ENCODE measurements around the gene SMDT1. TPM values are rescaled to one million over a fixed set of nuclear protein-coding genes. Genes with fewer than 3 reads are reported as not detected.
"Not testable (repeated sequence)": the region's sequence is repeated elsewhere in the genome, so short reads cannot be mapped to it uniquely, and the experiment has no call there.

SMDT1 gene
- total and polyA plus RNA-seq, 2 experiments from 2014 or later = 10.3 to 237 TPM

- H3K4me3 ChIP-seq = no peak overlapping the region
- no peak for DNase-seq (ENCODE audit: low read depth in 1 of 2, low spot score in 1 of 2)
- H3K9me3 ChIP-seq (ENCODE audit: low read depth) = no peaks in the 10 kb centered on the region
- no peaks in the 10 kb centered on the region for H3K36me3 ChIP-seq
- no peak for TF ChIP-seq CTCF (IDR thresholded peaks at IDR 0.05; ENCODE audit: low read depth, low read length)
- no peaks in the 10 kb centered on the region for H3K27me3 ChIP-seq
- no peak overlapping the region for H3K27ac ChIP-seq
- no peaks in the 10 kb centered on the region for H3K4me1 ChIP-seq (ENCODE audit: low read depth)
These were observed 48.1 kb downstream of the SMDT1 start for GRCh38 chr22:42127606-42128005.

- H3K4me3 ChIP-seq; H3K4me1 ChIP-seq (ENCODE audit: low read depth); H3K27ac ChIP-seq; DNase-seq (ENCODE audit: low read depth in 1 of 2, low spot score in 1 of 2); H3K36me3 ChIP-seq; H3K27me3 ChIP-seq; H3K9me3 ChIP-seq (ENCODE audit: low read depth): not testable (repeated sequence)
These were observed 48.5 kb downstream of the SMDT1 start for GRCh38 chr22:42128007-42128406.

- not testable (repeated sequence) for H3K36me3 ChIP-seq; H3K4me1 ChIP-seq (ENCODE audit: low read depth); DNase-seq (ENCODE audit: low read depth in 1 of 2, low spot score in 1 of 2); H3K27me3 ChIP-seq; H3K27ac ChIP-seq; H3K9me3 ChIP-seq (ENCODE audit: low read depth); H3K4me3 ChIP-seq
These were observed 49.5 kb downstream of the SMDT1 start for GRCh38 chr22:42128776-42129694.

GRCh38 chr22:42130182-42130581, 50.7 kb downstream of the SMDT1 start:
- not testable (repeated sequence) for H3K4me1 ChIP-seq (ENCODE audit: low read depth); H3K4me3 ChIP-seq; H3K36me3 ChIP-seq; H3K9me3 ChIP-seq (ENCODE audit: low read depth); DNase-seq (ENCODE audit: low read depth in 1 of 2, low spot score in 1 of 2); H3K27me3 ChIP-seq; H3K27ac ChIP-seq

- not testable (repeated sequence) for H3K27me3 ChIP-seq; H3K36me3 ChIP-seq; H3K4me1 ChIP-seq (ENCODE audit: low read depth); DNase-seq (ENCODE audit: low read depth in 1 of 2, low spot score in 1 of 2); H3K27ac ChIP-seq; H3K9me3 ChIP-seq (ENCODE audit: low read depth); H3K4me3 ChIP-seq
These were observed 51.3 kb downstream of the SMDT1 start, which contains the start of gene CYP2D6 for GRCh38 chr22:42130639-42131431. Gene CYP2D6 (minus strand): TSS chr22:42130810. CDS start chr22:42130791, 19 bp downstream.

GRCh38 chr22:42131562-42131961, 52.1 kb downstream of the SMDT1 start:
- TF ChIP-seq CTCF (IDR thresholded peaks at IDR 0.05; ENCODE audit: low read depth, low read length) = no peak
- DNase-seq (ENCODE audit: low read depth in 1 of 2, low spot score in 1 of 2) = no peak
- no peaks in the 10 kb centered on the region for H3K4me1 ChIP-seq (ENCODE audit: low read depth)

GRCh38 chr22:42132457-42132856, 53.0 kb downstream of the SMDT1 start:
- no peaks in the 10 kb centered on the region for H3K4me1 ChIP-seq (ENCODE audit: low read depth)
- no peak for TF ChIP-seq CTCF (IDR thresholded peaks at IDR 0.05; ENCODE audit: low read depth, low read length)
- no peaks in the 10 kb centered on the region for H3K36me3 ChIP-seq
- no peak overlapping the region for H3K27ac ChIP-seq
- no peaks in the 10 kb centered on the region for H3K27me3 ChIP-seq
- H3K4me3 ChIP-seq = no peak overlapping the region
- DNase-seq (ENCODE audit: low read depth in 1 of 2, low spot score in 1 of 2) = no peak
- H3K9me3 ChIP-seq (ENCODE audit: low read depth) = no peaks in the 10 kb centered on the region

More at GRCh38 chr22:42131562-42131961, 52.1 kb downstream of the SMDT1 start:
- H3K4me3 ChIP-seq = no peak overlapping the region
- H3K36me3 ChIP-seq = no peaks in the 10 kb centered on the region
- no peaks in the 10 kb centered on the region for H3K9me3 ChIP-seq (ENCODE audit: low read depth)
- H3K27me3 ChIP-seq = no peaks in the 10 kb centered on the region
- no peak overlapping the region for H3K27ac ChIP-seq

Other genes with a start within 250 kb of the SMDT1 start
- gene SREBF2, start 246.6 kb upstream of the SMDT1 start, total RNA-seq = 259 and 273 TPM in 2 replicates
- 225 and 238 TPM in 2 replicates for gene SREBF2, start 246.6 kb upstream of the SMDT1 start, polyA plus RNA-seq
- not detected in 2 replicates for gene SHISA8, start 164.6 kb upstream of the SMDT1 start, total RNA-seq
- 0.16 TPM in 1 of 2 replicates, not detected in the other for gene SHISA8, start 164.6 kb upstream of the SMDT1 start, polyA plus RNA-seq
- 0.14 and 1.9 TPM in 2 replicates for gene TNFRSF13C, start 152.9 kb upstream of the SMDT1 start, total RNA-seq
- 1.1 TPM in 2 replicates for gene TNFRSF13C, start 152.9 kb upstream of the SMDT1 start, polyA plus RNA-seq
- gene CENPM, start 132.5 kb upstream of the SMDT1 start, total RNA-seq = 22.0 and 26.7 TPM in 2 replicates
- 25.8 and 37.0 TPM in 2 replicates for gene CENPM, start 132.5 kb upstream of the SMDT1 start, polyA plus RNA-seq
- gene SEPTIN3, start 110.3 kb upstream of the SMDT1 start, total RNA-seq = 3.6 and 3.9 TPM in 2 replicates
- gene SEPTIN3, start 110.3 kb upstream of the SMDT1 start, polyA plus RNA-seq = 2.9 and 3.4 TPM in 2 replicates
- gene WBP2NL, start 80.9 kb upstream of the SMDT1 start, total RNA-seq = not detected in 2 replicates
- not detected in 2 replicates for gene WBP2NL, start 80.9 kb upstream of the SMDT1 start, polyA plus RNA-seq
- gene NAGA, start 8.9 kb upstream of the SMDT1 start, total RNA-seq = 31.7 and 34.9 TPM in 2 replicates
- 22.8 and 29.7 TPM in 2 replicates for gene NAGA, start 8.9 kb upstream of the SMDT1 start, polyA plus RNA-seq
- 1.1 and 2.2 TPM in 2 replicates for gene PHETA2, start 5.5 kb upstream of the SMDT1 start, total RNA-seq
- gene PHETA2, start 5.5 kb upstream of the SMDT1 start, polyA plus RNA-seq = 0.68 and 1.1 TPM in 2 replicates
- 134 and 186 TPM in 2 replicates for gene NDUFA6, start 11.1 kb downstream of the SMDT1 start, total RNA-seq
- gene NDUFA6, start 11.1 kb downstream of the SMDT1 start, polyA plus RNA-seq = 289 and 324 TPM in 2 replicates
- gene CYP2D6, start 51.1 kb downstream of the SMDT1 start, total RNA-seq = 0.14 and 2.2 TPM in 2 replicates
- 2.3 and 2.6 TPM in 2 replicates for gene CYP2D6, start 51.1 kb downstream of the SMDT1 start, polyA plus RNA-seq
- gene TCF20, start 191.0 kb downstream of the SMDT1 start, total RNA-seq = 46.4 and 48.8 TPM in 2 replicates
- gene TCF20, start 191.0 kb downstream of the SMDT1 start, polyA plus RNA-seq = 5.7 and 6.4 TPM in 2 replicates

Measured in cardiac muscle cell (in vitro differentiated cells and primary cell).